GM18873 (cell line): ENCODE data around the gene GEMIN7.

Experiments
- ATAC-seq: cut with Tn5 transposase; IDR thresholded peaks from one replicate; pipeline ENCODE4 v1.9.1; 2021; ENCODE audit warnings: mild to moderate bottlenecking, moderate library complexity, moderate number of reproducible peaks; ENCODE audit not compliant: unreplicated experiment, low FRiP score

The GEMIN7 gene

DNA sequence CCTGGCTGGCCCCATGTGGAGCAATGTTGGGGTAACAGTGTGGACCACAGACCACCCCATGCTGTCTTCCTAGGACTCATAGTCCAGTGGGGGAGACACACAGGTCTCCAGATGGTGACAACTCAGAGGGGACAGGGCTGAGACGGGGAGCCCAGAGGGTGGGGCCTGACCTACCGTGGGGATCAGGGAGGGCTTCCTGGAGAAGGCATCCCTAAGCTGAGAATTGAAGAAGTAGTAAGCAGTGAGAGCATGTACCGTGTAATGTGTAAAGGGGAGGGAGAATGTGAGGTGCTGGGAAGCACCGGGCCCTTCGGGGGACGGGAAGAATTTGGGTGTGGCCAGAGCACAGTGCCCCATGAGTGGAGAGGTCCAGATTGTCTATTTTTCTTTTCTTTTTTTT lies 45.0 kb downstream of the GEMIN7 start:
- no peak for ATAC-seq

- no peak for ATAC-seq
Observed at GRCh38 chr19:45125360-45125759, 46.3 kb downstream of the GEMIN7 start.

DNA sequence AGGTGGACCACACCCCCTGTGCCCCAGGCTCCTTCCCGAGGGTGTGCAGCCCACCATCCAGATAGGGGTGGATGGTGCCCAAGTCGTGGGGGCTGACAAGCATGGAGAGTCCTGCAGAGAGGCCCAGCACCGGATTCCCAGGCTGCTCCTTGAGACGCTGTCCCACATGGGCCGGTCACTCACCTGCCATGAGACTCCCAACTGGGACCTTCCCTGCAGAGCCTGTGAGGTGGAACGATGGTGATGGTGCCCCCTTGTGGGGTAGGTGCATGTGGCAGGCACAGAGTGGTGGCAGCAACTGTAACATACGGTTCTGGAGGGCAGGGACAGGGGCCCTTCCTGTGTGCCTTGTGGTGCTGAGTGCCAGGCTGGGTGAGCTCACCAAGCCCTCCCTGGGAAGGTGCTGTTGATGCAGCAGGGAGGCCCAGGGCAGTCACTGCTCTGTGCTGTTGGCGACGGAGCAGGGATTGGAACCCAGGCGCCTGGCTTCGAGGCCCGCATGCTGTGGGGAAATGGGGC lies 47.0 kb downstream of the GEMIN7 start:
- no peak for ATAC-seq

DNA sequence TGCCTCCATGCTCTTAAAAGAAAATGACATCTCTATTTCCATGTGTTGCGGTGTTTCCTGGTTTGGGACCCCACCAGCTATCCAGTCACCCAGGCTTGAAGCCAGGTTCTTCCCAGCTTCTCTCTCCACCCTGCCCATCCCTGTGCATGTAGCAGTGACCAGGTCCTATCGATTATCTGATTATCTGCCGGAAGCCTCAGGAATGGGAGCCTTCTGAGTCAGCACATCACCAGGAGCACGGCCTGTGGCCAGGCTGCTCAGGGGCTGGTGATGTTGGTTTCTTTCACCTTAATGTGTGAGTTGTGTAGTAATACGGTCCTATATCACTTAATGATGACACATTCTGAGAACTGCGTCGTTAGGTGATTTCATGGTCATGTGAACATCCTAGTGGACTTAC lies 47.6 kb downstream of the GEMIN7 start:
- ATAC-seq: no peak

- no peak for ATAC-seq
Observed at GRCh38 chr19:45128146-45128545, 49.1 kb downstream of the GEMIN7 start.

DNA sequence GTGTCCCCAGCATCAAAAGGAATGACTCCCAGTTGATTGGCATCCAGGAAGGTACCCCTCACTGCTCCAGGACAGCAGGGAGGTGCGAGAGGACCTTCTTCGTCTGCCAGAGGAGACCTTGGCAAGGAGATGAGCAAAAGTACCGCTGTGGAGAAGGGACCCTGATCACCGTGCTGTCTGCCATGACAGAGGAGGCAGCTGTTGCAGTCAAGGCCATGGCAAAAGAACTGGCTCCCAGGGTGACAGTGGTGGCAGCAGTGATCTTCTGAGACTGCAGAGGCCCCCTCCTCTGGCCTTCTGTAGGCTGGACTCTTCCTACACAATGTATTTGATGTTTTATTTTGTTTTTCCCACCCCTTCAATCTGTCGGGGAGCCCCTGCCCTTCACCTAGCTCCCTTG lies 49.7 kb downstream of the GEMIN7 start:
- ATAC-seq: no peak

DNA sequence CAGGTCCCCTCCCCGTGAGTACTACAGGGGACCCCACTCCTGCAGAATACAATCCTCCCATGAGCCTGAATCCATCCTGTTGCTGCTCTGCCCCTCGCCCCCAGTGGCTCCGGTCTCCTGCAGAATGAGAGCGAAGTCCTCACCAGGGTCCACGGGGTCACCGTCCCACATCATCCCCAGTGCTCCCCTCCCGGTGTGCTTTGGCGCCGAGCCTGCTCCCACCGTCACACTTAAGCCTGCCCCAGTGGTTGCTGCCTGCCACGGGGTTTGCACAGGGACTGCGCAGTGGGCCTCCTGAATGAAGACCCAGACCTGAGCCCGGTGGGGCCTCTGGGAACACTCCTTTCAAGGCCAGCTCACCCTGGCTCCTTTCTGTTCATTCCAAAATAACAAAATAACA lies 51.2 kb downstream of the GEMIN7 start:
- no peak for ATAC-seq

DNA sequence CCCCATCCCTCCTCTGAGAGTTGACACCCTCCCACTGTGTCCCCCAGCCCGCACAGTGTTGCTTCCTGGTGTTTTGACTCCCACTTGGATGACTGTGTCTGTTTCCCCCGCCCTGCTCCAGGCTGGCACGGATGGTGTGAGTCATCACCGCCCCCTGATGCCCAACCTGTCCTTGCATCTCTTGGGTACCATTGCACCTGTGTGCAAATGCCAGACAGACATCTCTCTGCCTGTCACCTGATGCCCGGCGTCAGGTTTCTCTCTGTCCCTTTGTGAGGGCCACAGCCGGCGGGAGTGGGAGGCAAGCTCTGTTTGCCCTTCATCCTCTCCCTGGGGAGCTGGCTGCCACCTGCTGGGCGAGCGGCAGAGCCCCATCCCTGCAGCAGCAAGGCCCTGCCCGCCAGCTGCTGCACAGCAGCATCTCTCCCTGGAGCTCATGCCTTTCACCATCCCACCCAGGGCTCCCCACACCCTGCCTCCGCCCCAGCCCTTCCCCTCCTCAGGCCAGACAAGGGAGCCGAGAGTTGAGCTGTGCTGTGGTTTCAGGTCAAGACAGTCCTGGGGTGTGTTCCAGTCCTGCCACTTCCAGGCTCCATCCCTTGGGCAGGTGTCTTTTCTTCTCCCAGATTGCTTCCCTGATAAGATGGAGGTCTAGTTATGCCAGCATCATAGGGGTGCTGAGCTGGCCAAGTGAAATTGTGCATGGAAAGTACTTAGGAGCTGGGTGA lies 52.0 kb downstream of the GEMIN7 start:
- no peak for ATAC-seq

- no peak for ATAC-seq
Observed at GRCh38 chr19:45133661-45134060, 54.6 kb downstream of the GEMIN7 start.

DNA sequence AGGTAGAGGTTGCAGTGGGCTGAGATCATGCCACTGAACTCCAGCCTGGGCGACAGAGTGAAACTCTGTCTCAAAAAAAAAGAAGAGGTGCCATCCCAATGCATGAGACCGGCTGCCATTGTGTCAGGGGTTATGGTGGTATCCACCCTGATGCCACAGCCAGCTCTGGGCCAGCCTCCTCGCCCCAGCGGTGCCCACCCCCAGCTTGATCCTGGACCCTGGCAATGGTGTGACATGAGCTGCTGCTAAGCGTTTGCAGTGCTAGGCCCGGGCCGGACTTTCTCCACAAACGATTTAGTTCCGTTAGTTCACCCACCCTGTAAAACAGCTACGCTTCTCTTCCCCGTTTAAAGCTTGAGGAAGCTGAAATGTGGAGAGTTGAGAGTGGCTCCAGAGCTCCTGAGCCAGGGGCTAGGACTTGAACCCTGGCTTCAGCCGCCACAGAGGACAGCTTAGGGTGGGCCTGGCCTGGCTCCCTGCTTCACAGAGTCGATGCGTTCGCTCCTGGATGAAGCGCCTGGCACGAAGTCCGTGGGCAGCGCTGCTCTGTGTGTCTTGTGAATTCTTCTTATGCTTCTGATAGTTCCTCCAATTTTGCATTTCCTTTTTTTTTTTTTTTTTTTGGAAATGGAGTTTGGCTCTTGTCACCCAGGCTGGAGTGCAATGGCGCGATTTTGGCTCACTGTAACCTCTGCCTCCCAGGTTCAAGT lies 56.3 kb downstream of the GEMIN7 start:
- ATAC-seq: no peak

- no peak for ATAC-seq
Observed at GRCh38 chr19:45136507-45137178, 57.6 kb downstream of the GEMIN7 start.

DNA sequence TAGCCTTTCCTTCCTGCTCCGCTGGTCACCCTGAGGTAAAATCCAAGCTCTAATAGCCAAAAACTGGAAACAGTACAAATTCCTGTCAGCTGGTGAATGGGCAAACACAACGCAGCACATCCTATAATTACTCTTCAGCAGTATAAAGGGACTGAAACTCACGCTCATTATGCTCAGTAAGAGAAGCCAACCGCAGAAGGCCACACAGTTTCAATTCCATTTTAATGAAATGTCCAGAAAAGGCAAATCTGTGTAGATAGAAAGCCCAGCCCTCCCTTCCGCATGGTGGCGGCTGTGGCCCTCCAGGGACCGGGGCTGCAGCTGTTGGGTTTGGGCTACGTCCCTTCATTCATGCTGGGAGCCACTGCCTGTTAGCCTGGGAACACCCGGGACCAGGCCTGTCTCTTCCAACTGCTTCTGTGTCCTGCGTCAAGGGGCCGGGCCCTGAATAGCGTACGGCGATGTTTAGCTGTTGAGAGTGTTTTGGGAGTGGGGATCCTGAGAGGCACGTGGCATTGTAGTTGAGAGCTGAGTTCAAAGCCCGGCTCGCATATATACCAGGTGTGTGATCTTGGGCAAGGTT lies 58.2 kb downstream of the GEMIN7 start:
- peak; percentile 61 for ATAC-seq

- no peak for ATAC-seq
Observed at GRCh38 chr19:45138303-45138751, 59.3 kb downstream of the GEMIN7 start.

GRCh38 chr19:45139286-45140143 lies 60.5 kb downstream of the GEMIN7 start:
- no peak for ATAC-seq

DNA sequence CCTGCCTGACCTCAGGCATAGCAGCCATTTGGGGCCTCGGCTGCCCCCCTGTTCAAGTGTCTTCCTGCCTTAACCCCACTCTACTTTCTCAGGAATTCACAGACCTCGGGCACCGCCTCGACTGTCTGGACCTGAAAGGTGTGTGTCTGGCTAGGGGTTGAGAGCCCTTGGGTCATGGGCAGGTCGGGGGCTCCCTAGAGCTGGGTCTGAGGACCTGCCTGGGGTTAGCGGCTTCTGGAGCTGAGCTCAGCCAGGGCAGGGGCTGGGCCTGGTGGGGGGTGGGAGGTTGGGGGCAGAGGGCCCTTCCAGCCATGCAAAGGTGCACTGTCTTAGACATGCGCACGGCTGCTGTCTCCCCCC lies 61.1 kb downstream of the GEMIN7 start:
- ATAC-seq: no peak

GRCh38 chr19:45140533-45140932 lies 61.5 kb downstream of the GEMIN7 start:
- no peak for ATAC-seq
